Large intestine (tissue), 3 donors: ENCODE measurements around the gene COX8C. TPM values are rescaled to one million over a fixed set of nuclear protein-coding genes. Genes with fewer than 3 reads are reported as not detected.

Source experiments
- DNase-seq, 2 donors: peaks; one replicate each; pipeline versions ENCODE4 v3.0.0 to v3.0.0-alpha.2; 2013
- H3K27ac ChIP-seq: one replicate; pipeline ENCODE4 v1.5.1; 2013; ENCODE audit warnings: low read length
- H3K27me3 ChIP-seq: 2 replicates; pipeline ENCODE4 v1.6.1; 2013; ENCODE audit warnings: low read length; ENCODE audit not compliant: control insufficient read depth, insufficient read depth
- H3K36me3 ChIP-seq: 2 replicates; pipeline ENCODE4 v1.6.1; 2013; ENCODE audit warnings: low read length; ENCODE audit not compliant: control insufficient read depth, insufficient read depth
- H3K4me1 ChIP-seq: one replicate; pipeline ENCODE4 v1.6.1; 2013; ENCODE audit warnings: low read length; ENCODE audit not compliant: control insufficient read depth, insufficient read depth
- H3K4me3 ChIP-seq: one replicate; pipeline ENCODE4 v1.5.1; 2013; ENCODE audit warnings: low read length
- H3K9me3 ChIP-seq: one replicate; pipeline ENCODE4 v1.6.1; 2013; ENCODE audit warnings: mild to moderate bottlenecking, low read depth, low read length, moderate library complexity; ENCODE audit not compliant: control insufficient read depth
- WGBS: methylation state at CpG from one replicate; pipeline ENCODE4 v1.1.5; 2013; ENCODE audit warnings: low lambda C conversion rate; ENCODE audit not compliant: insufficient coverage; 5-methylcytosine and 5-hydroxymethylcytosine counted together
- polyA plus RNA-seq: library from polyadenylated mRNA; unstranded; fragments of 120-200 nt; gene quantifications from one replicate; pipeline ENCODE4 v1.2.1, GENCODE V29; 2013

The COX8C gene
- polyA plus RNA-seq, 1 donor: 0.27 TPM

DNA sequence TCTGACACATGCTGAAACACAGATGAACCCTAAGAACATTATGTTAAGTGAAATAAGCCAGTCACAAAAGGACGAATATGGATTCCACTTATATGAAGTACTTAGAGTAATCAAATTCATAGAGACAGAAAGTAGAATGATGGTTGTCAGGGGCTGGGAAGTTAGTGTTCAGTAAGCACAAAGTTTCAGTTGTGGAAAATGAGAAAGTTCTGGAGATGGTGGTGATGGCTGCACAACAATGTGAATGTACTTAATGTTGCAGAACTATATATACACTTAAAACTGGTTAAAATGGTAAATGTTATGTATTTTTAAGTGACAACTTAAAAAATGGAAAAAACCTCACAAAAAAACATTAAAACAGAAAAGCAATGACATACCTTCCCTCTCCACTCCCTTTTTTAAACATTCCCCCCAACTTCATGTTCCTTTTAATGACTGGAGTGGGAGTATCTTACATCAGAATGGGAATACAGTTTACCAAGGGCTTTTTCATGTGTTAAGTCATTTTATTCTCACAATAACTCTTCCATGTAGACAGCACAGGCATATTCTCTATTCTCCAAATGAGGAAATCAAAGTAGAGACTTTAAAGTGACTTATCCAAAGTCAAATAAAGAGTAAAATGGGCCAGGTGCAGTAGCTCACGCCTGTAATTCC, 38.2 kb upstream of the COX8C start:
- DNase-seq: no peak
- no peaks in the 10 kb centered on the region for H3K36me3 ChIP-seq
- no peak overlapping the region for H3K4me3 ChIP-seq
- no peaks in the 10 kb centered on the region for H3K27me3 ChIP-seq
- H3K4me1 ChIP-seq: peaks cover 21% of the 10 kb centered on the region
- H3K9me3 ChIP-seq: no peaks in the 10 kb centered on the region
- no CpG with 5 or more reads among the region's 2 CpGs for WGBS
- H3K27ac ChIP-seq: peak overlapping the region; percentile 88

DNA sequence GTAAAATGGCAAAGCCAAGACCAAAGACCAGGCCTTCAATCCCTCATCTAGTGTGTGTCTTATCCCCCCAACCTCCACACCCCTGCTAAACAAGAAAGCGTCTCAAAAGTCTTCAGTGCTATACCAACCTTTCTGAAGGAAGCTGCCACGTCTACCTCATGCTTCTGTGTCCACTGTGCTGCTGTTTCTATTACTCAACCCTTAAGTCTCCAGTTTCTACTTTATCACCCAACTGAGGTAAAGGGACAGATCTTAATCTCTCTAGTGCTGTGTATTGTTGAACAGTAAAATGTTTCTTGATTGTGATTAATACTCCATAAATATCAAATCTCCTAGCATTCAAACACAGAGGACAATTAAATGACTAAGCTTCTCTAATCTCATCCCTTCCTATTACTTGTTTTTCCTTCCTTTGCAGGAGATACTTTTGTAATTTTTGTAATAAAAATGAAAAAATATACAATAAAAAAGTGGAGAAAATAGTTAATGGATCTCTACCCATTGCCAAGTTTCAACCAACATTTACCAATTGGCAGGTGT, 37.5 kb upstream of the COX8C start:
- no peaks in the 10 kb centered on the region for H3K27me3 ChIP-seq
- peak overlapping the region; percentile 88 for H3K27ac ChIP-seq
- no peaks in the 10 kb centered on the region for H3K9me3 ChIP-seq
- no peaks in the 10 kb centered on the region for H3K36me3 ChIP-seq
- peak in 1 of 2 donors; percentile 62 for DNase-seq
- H3K4me1 ChIP-seq: peaks cover 14% of the 10 kb centered on the region
- WGBS: 50% methylated on average over 1 of the region's 2 CpGs
- no peak overlapping the region for H3K4me3 ChIP-seq

DNA sequence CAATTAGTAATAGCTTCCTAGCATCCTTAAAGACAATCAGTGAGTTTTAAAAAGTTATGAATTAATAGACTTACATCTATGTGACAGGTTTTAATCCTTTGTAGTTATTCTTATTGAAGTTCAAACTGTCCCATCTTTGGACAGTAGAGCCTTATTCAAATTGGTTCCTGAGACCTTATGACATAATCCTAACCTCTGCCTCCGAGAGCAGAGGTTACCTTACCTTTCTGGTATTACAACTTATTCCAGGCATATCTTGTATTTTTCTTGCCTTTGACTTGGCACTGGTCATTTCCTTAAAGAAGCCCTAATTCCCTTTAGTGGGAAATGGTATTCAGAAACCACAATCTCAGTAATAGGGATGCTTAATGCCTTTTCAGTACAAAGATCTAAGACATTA, 35.9 kb upstream of the COX8C start:
- no peaks in the 10 kb centered on the region for H3K27me3 ChIP-seq
- H3K4me3 ChIP-seq: no peak overlapping the region
- H3K4me1 ChIP-seq: peaks cover 12% of the 10 kb centered on the region
- DNase-seq: peak in 1 of 2 donors; percentile 36
- 20% methylated on average over 1 of the region's 1 CpG for WGBS
- no peaks in the 10 kb centered on the region for H3K36me3 ChIP-seq
- no peak overlapping the region for H3K27ac ChIP-seq
- no peaks in the 10 kb centered on the region for H3K9me3 ChIP-seq

DNA sequence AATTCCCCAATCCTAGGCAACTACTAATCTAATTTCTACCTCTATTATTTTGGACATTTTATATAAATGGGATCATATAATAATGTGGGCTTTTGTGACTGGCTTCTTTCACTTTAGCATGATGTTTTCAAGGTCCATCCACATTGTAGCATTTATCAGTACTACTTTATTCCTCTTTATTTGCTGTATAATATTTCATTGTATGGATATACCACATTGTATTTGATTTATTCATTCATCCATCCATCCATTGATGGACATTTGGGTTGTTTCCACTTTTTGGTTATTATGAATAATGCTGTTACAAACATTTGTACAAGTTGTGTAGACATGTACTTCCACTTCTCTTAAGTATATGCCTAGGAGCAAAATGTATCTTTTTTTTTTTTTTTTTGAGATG, 31.4 kb upstream of the COX8C start:
- no peaks in the 10 kb centered on the region for H3K36me3 ChIP-seq
- H3K4me3 ChIP-seq: no peak overlapping the region
- DNase-seq: no peak
- no peaks in the 10 kb centered on the region for H3K27me3 ChIP-seq
- no peaks in the 10 kb centered on the region for H3K9me3 ChIP-seq
- H3K27ac ChIP-seq: no peak overlapping the region
- peaks cover 21% of the 10 kb centered on the region for H3K4me1 ChIP-seq

DNA sequence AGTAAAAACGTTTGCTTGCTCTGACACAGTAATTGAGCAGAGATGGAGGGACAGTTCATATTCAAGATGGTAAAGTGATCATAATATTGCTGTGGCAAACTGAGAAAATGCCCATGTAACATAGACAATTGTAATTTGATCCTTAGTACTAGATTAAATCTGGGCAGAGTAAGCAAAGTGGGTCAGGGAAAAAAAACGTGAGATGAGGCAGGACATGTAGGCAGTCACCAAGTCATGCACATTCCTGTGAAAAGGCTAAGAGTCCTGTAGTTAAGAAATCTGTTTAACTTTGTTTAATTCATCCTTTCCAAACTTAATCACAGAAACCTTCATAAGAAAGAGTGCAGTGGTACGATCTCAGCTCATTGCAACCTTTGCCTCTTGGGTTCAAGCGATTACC, 30.3 kb upstream of the COX8C start:
- peak in 1 of 2 donors; percentile 58 for DNase-seq
- Histone ChIP-seq H3K4me3 (no peak overlapping the region), H3K4me1 (peaks cover 18% of the 10 kb centered on the region), H3K9me3 (no peaks in the 10 kb centered on the region), H3K36me3 (no peaks in the 10 kb centered on the region), H3K27me3 (no peaks in the 10 kb centered on the region), H3K27ac (peak overlapping the region; percentile 90)
- WGBS: no CpG with 5 or more reads among the region's 4 CpGs

DNA sequence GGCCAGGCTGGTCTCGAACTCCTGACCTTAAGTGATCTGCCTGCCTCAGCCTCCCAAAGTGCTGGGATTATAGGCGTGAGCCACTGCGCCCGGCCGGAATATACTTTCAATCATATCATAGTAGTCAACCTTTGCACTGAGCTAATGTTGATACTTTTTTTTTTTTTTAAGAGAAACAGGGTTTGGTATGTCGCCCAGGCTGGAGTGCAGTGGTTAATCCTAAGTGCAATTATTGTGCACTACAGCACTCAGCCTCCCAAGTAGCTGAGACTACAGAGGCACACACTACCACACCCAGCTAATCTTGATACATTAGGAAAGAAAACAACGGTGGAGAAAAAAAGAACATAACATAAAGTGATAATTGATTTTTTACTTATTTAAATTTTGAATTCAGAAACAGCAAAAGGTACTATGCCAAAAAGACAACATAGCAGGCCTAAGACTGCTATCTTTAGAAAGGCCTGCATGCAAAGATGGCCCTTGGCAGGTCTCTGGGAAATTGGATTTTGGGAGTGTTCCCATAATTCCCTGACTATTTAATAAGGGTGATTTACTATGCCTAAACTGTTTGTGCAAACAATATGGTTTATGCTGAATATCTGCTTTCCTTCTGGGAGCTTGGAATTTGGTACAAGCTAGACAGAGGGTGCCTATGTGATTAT, 29.6 kb upstream of the COX8C start:
- no peaks in the 10 kb centered on the region for H3K9me3 ChIP-seq
- no peaks in the 10 kb centered on the region for H3K27me3 ChIP-seq
- H3K4me1 ChIP-seq: peaks cover 18% of the 10 kb centered on the region
- H3K4me3 ChIP-seq: no peak overlapping the region
- no peaks in the 10 kb centered on the region for H3K36me3 ChIP-seq
- H3K27ac ChIP-seq: peak overlapping the region; percentile 90
- DNase-seq: peak; percentile 66 to 82
- WGBS: no CpG with 5 or more reads among the region's 7 CpGs

DNA sequence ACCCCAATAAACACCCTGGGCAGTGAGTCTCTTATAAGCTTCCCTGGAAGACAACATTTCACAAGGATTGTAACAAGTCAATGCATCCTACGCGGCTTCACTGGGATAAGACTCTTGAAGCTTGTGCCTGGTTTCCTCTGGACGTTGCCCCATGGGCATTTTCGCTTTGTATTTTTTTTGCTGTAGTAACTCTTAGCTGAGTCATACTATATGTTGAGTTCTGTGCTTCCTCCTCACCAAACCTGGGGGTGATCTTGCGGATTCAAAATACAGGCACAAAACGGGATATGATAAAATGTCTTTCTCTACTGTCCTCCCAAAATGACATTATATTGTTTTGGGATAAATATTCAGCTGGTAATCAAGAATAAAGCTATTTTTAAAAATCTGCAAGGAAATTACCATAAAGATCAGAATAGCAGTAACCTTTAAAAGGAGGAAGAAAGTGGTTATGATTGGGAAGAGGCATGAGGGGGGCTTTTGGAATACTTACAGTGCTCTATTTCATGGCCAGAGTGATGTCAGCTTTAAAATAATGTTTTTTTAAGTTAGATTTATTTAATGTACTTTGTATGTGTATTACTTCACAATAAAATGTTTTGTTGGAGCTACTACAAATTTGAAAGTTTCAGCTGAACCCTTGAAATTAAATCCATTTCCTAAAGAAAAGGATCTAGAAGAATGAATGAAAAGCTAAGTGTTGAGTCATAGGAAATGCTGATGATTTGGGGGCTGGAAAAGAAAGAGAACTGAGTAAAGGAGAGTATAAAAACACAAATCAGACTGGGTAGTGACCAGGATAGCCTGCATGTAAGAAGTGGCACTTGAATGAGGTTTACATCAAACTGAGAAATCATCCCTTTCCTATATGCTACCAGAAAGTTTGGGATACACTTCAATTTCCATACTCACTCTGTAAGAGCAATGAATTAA, 28.8 kb upstream of the COX8C start:
- Histone ChIP-seq H3K4me3 (no peak overlapping the region), H3K36me3 (no peaks in the 10 kb centered on the region), H3K27me3 (no peaks in the 10 kb centered on the region), H3K4me1 (peaks cover 23% of the 10 kb centered on the region), H3K9me3 (no peaks in the 10 kb centered on the region), H3K27ac (peak overlapping the region; percentile 90)
- WGBS: 80% methylated on average over 2 of the region's 6 CpGs
- DNase-seq: peak; percentile 76 to 86

DNA sequence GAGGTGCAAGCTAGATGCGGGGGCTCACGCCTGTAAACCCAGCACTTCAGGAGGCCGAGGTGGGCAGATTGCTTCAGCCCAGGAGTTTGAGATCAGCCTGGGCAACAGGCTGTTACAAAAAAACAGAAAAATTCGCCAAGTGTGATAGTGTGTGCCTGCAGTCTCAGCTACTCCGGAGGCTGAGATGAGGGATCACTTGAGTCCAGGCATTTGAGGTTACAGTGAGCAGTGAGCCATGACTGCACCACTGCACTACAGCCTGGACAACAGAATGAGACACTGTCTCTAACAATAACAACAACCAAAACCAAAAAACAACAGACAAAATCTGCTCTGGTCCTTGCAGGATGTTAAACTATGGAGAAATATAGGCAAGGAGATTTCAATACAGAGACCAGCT, 28.1 kb upstream of the COX8C start:
- 80% methylated on average over 1 of the region's 5 CpGs for WGBS
- Histone ChIP-seq H3K27ac (peak overlapping the region; percentile 29), H3K4me3 (no peak overlapping the region)

DNA sequence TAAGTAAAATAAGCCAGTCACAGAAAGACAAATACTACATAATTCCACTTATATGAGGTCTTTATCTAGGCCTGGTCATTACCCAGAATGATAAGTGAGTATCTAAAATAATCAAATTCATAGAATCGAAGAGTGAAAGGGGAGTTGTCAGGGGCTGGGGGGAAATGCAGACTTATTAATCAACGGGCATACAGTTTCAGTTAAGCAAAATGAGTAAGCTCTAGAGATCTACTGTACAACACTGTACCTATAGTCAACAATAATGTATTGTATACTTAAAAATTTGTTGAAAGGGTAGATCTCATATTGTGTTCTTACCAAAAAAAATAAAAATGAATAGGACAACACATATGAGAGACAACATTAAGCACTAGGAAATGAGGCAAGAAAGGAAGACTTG, 27.5 kb upstream of the COX8C start:
- WGBS: 80% methylated on average over 1 of the region's 2 CpGs
- DNase-seq: no peak
- Histone ChIP-seq H3K27ac (no peak overlapping the region), H3K9me3 (no peaks in the 10 kb centered on the region), H3K4me3 (no peak overlapping the region), H3K4me1 (peaks cover 32% of the 10 kb centered on the region), H3K36me3 (no peaks in the 10 kb centered on the region), H3K27me3 (no peaks in the 10 kb centered on the region)

More for the DNA sequence above, 28.1 kb upstream of the COX8C start:
- Histone ChIP-seq H3K36me3 (no peaks in the 10 kb centered on the region), H3K4me1 (peaks cover 27% of the 10 kb centered on the region), H3K9me3 (no peaks in the 10 kb centered on the region), H3K27me3 (no peaks in the 10 kb centered on the region)
- no peak for DNase-seq

DNA sequence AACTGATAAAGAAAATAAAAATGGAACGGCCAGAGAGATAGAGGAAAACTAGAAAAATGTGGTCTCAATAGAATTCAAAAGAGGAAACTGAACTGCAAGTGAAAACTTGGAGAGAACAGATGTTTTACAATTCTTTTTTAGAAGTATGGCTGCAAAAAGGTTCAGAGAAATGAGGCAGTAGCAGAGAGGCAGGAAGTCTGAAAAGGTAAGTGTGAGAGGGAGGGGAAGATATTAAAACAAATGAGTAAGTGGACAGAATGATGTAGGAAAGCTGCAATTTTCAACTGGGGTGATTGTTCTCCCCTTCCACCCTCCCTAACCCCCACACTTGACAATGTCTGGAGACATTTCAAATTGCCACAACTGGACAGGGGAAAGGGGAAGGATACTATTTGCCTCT, 27.0 kb upstream of the COX8C start:
- H3K27me3 ChIP-seq: no peaks in the 10 kb centered on the region
- peaks cover 33% of the 10 kb centered on the region for H3K4me1 ChIP-seq
- no peaks in the 10 kb centered on the region for H3K36me3 ChIP-seq
- no peak for DNase-seq
- H3K9me3 ChIP-seq: no peaks in the 10 kb centered on the region
- H3K27ac ChIP-seq: peak overlapping the region; percentile 48
- H3K4me3 ChIP-seq: no peak overlapping the region
- WGBS: 45% methylated on average over 1 of the region's 1 CpG
